ENCODE results near the gene NDUFC2.

Gene NDUFC2

DNA sequence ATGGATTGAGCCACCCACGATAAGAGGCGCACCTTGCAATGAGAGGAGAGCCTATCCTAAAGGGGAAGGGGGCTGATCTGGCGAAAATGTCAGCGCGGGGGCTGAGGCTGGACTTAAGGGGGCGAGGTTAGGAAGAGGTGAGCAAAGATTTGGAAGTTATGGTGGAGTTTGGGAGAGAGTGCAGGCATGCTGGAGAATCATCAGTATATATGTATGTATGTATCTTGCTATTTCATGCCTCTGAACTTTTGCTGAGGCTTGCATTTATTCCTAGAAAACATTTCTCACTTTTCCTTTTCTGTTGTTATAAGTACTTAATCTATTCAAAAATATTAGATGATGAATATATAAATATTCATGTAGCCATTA is 33.2 kb downstream of the NDUFC2 start:
- Histone ChIP-seq H3K9ac (ENCODE audit: low read length) (no peak overlapping the region), H3K27ac (ENCODE audit: low read depth, low read length, poor library complexity, severe bottlenecking) (no peak overlapping the region), H3K79me2 (ENCODE audit: insufficient read depth, low read length) (no peaks in the 10 kb centered on the region), H3K27me3 (ENCODE audit: insufficient read depth, low read length) (no peaks in the 10 kb centered on the region), H3K36me3 (ENCODE audit: insufficient read depth, low read length) (no peaks in the 10 kb centered on the region), H2AFZ (ENCODE audit: low read length) (no peak overlapping the region), H3F3A (ENCODE audit: insufficient read depth, low read length) (no peaks in the 10 kb centered on the region), H3K4me2 (ENCODE audit: low read length) (peak overlapping the region; percentile 65; the same call in 1 of the 2 replicates), H3K9me2 (ENCODE audit: low read depth, low read length) (no peaks in the 10 kb centered on the region), H3K9me3 (ENCODE audit: low read length) (no peaks in the 10 kb centered on the region), H3K4me1 (ENCODE audit: insufficient read depth, low read length, severe bottlenecking) (peaks cover 5% of the 10 kb centered on the region), H4K20me1 (ENCODE audit: insufficient read depth, low read length) (no peaks in the 10 kb centered on the region), H3K4me3 (ENCODE audit: low read depth, low read length, poor library complexity, severe bottlenecking) (no peak overlapping the region)
- TF ChIP-seq, protein P1, sequence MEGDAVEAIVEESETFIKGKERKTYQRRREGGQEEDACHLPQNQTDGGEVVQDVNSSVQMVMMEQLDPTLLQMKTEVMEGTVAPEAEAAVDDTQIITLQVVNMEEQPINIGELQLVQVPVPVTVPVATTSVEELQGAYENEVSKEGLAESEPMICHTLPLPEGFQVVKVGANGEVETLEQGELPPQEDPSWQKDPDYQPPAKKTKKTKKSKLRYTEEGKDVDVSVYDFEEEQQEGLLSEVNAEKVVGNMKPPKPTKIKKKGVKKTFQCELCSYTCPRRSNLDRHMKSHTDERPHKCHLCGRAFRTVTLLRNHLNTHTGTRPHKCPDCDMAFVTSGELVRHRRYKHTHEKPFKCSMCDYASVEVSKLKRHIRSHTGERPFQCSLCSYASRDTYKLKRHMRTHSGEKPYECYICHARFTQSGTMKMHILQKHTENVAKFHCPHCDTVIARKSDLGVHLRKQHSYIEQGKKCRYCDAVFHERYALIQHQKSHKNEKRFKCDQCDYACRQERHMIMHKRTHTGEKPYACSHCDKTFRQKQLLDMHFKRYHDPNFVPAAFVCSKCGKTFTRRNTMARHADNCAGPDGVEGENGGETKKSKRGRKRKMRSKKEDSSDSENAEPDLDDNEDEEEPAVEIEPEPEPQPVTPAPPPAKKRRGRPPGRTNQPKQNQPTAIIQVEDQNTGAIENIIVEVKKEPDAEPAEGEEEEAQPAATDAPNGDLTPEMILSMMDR (IDR thresholded peaks at IDR 0.05; ENCODE audit: low read length) = no peak; the same call in 1 of the 2 replicates
- no peak for TF ChIP-seq EZH2 (IDR thresholded peaks at IDR 0.05; ENCODE audit: borderline replicate concordance, low read length)

DNA sequence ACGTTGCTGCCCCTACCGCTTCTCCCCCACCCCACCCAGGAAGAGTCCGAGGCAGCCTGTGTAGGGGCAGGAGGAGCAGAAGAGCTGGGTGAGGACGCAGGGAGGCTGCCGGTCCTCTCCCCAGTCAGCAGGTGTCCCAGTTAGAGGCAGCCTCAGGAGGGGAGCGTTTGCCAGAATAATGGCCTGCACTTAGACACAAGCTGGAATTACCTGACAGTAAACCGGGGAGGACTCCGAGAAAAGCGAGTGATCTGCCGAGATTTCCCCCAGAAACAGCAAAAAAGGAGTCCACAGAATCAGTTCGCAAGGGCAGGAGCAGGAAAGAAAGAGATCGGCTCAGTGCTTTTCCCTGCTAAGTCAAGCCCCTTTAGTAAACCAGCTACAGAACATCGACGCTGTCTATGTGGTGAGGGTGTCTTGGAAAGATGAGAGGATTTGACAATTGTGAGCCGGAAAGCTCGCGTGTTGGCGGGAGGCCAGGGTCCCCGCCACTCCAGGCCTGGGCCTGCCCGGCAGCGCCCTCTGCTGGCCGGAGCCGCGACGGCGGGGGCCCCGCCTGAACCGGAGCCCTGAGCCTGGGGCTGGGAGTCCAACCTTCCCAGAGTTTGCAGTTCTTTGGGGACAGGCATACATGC is 33.7 kb downstream of the NDUFC2 start:
- Histone ChIP-seq H3K9ac (ENCODE audit: low read length) (no peak overlapping the region), H3K9me3 (ENCODE audit: low read length) (no peaks in the 10 kb centered on the region), H3K36me3 (ENCODE audit: insufficient read depth, low read length) (no peaks in the 10 kb centered on the region), H4K20me1 (ENCODE audit: insufficient read depth, low read length) (no peaks in the 10 kb centered on the region), H2AFZ (ENCODE audit: low read length) (no peak overlapping the region), H3K79me2 (ENCODE audit: insufficient read depth, low read length) (no peaks in the 10 kb centered on the region), H3K4me1 (ENCODE audit: insufficient read depth, low read length, severe bottlenecking) (peaks cover 5% of the 10 kb centered on the region), H3K9me2 (ENCODE audit: low read depth, low read length) (no peaks in the 10 kb centered on the region), H3F3A (ENCODE audit: insufficient read depth, low read length) (no peaks in the 10 kb centered on the region), H3K4me2 (ENCODE audit: low read length) (peak overlapping the region; percentile 65), H3K4me3 (ENCODE audit: low read depth, low read length, poor library complexity, severe bottlenecking) (peak overlapping the region; percentile 47), H3K27me3 (ENCODE audit: insufficient read depth, low read length) (no peaks in the 10 kb centered on the region), H3K27ac (ENCODE audit: low read depth, low read length, poor library complexity, severe bottlenecking) (no peak overlapping the region)
- TF ChIP-seq EZH2 (IDR thresholded peaks at IDR 0.05; ENCODE audit: borderline replicate concordance, low read length) = no peak
- TF ChIP-seq, protein P1 (IDR thresholded peaks at IDR 0.05; ENCODE audit: low read length) = peak; percentile 99

DNA sequence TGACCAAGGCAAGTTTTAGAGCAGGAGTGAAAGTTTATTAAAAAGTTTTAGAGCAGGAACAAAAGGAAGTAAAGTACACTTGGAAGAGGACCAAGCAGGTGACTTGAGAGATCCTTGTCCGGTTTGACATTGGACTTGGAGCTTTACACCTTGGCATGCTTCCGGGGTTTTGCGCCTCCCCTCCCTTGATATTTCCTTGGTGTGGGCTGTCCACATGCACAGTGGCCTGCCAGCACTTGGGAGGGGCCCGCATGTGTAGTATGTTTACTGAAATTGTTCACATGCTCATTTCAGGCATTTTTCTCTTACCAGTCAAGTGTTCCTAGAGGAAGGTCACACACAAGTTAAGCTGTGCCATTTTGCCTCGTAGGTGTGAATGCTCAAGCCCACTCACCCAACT is 35.0 kb downstream of the NDUFC2 start:
- Histone ChIP-seq H3K79me2 (ENCODE audit: insufficient read depth, low read length) (no peaks in the 10 kb centered on the region), H3K9me2 (ENCODE audit: low read depth, low read length) (no peaks in the 10 kb centered on the region), H3K4me3 (ENCODE audit: low read depth, low read length, poor library complexity, severe bottlenecking) (no peak overlapping the region), H3K27me3 (ENCODE audit: insufficient read depth, low read length) (no peaks in the 10 kb centered on the region), H3K4me2 (ENCODE audit: low read length) (no peak overlapping the region), H3K9ac (ENCODE audit: low read length) (no peak overlapping the region), H4K20me1 (ENCODE audit: insufficient read depth, low read length) (no peaks in the 10 kb centered on the region), H3K27ac (ENCODE audit: low read depth, low read length, poor library complexity, severe bottlenecking) (no peak overlapping the region), H3F3A (ENCODE audit: insufficient read depth, low read length) (no peaks in the 10 kb centered on the region), H3K36me3 (ENCODE audit: insufficient read depth, low read length) (no peaks in the 10 kb centered on the region), H2AFZ (ENCODE audit: low read length) (no peak overlapping the region), H3K4me1 (ENCODE audit: insufficient read depth, low read length, severe bottlenecking) (peaks cover 13% of the 10 kb centered on the region), H3K9me3 (ENCODE audit: low read length) (no peaks in the 10 kb centered on the region)
- no peak for TF ChIP-seq EZH2 (IDR thresholded peaks at IDR 0.05; ENCODE audit: borderline replicate concordance, low read length)
- TF ChIP-seq, protein P1 (IDR thresholded peaks at IDR 0.05; ENCODE audit: low read length) = no peak
